H1 (cell line): ENCODE data around the gene KCND3. TPM values are rescaled to one million over a fixed set of nuclear protein-coding genes. Genes with fewer than 3 reads are reported as not detected.

Source experiments
- CTCF ChIA-PET: fragments of 300-600 bp; sonication (Branson Sonifier 250); formaldehyde crosslinking; loops from one replicate; lab custom pipeline; 2021; ENCODE audit not compliant: partially characterized antibody; lab: Charles Lee
- POLR2A ChIA-PET: fragments of 300-600 bp; sonication (Branson Sonifier 250); formaldehyde crosslinking; loops from one replicate; lab custom pipeline; 2021; ENCODE audit warnings: inconsistent platforms; ENCODE audit not compliant: partially characterized antibody; lab: Charles Lee
- DNase-seq, 2 experiments: peaks; one replicate each; pipeline versions ENCODE4 v3.0.0 to v3.0.0-alpha.2; 2010 to 2022; ENCODE audit warnings: low spot score in 2 of 2, low read depth in 1 of 2, mixed read lengths in 1 of 2
- FAIRE-seq: peaks from 2 replicates; lab custom pipeline; 2011; peaks lifted over from hg19 to GRCh38; lab: Jason Lieb, UNC
- H2AFZ ChIP-seq: 2 replicates; pipeline ENCODE4 v1.8.1; 2012; ENCODE audit warnings: low read length, inconsistent platforms
- H2AK5ac ChIP-seq: 2 replicates; pipeline ENCODE4 v1.6.1; 2013; ENCODE audit warnings: low read depth, low read length
- H2BK120ac ChIP-seq: replicated peaks from 2 replicates; pipeline ENCODE3; 2013; ENCODE audit warnings: low read depth, low read length, inconsistent platforms
- H2BK12ac ChIP-seq: 2 replicates; pipeline ENCODE4 v1.6.1; 2013; ENCODE audit warnings: low read depth, low read length
- H2BK15ac ChIP-seq: 2 replicates; pipeline ENCODE4 v1.6.1; 2013; ENCODE audit warnings: low read length
- H2BK20ac ChIP-seq: 2 replicates; pipeline ENCODE4 v1.6.1; 2013; ENCODE audit warnings: low read length
- H2BK5ac ChIP-seq: 2 replicates; pipeline ENCODE4 v1.6.1; 2013; ENCODE audit warnings: low read depth, low read length
- H3K14ac ChIP-seq: 2 replicates; pipeline ENCODE4 v1.6.1; 2013; ENCODE audit warnings: inconsistent platforms; ENCODE audit not compliant: insufficient read length
- H3K18ac ChIP-seq: 2 replicates; pipeline ENCODE4 v1.6.1; 2013; ENCODE audit warnings: low read length; ENCODE audit errors: extremely low read depth
- H3K23ac ChIP-seq: 2 replicates; pipeline ENCODE4 v1.6.1; 2013; ENCODE audit warnings: inconsistent platforms; ENCODE audit not compliant: insufficient read length
- H3K23me2 ChIP-seq: 2 replicates; pipeline ENCODE4 v1.6.1; 2013; ENCODE audit warnings: low read depth, low read length
- H3K27ac ChIP-seq: 2 replicates; pipeline ENCODE4 v1.6.1; 2011; ENCODE audit warnings: low read depth, low read length, inconsistent platforms
- H3K27me3 ChIP-seq, 4 experiments: replicated peaks in 1 of 4; 1 replicate in 1 of 4; 2 replicates in 3 of 4; pipeline versions ENCODE4 v1.6.1 to v1.8.1; 2011 to 2013; ENCODE audit warnings: low read length in 3 of 4, mild to moderate bottlenecking in 3 of 4, inconsistent platforms in 2 of 4, mixed read lengths in 2 of 4, moderate library complexity in 1 of 4; ENCODE audit not compliant: control insufficient read depth in 3 of 4, insufficient read depth in 3 of 4; ENCODE audit errors: extremely low read depth in 1 of 4
- H3K36me3 ChIP-seq, 4 experiments: 2 replicates each; pipeline versions ENCODE4 v1.6.1 to v1.8.1; 2011 to 2013; ENCODE audit warnings: mild to moderate bottlenecking in 4 of 4, low read length in 3 of 4, moderate library complexity in 2 of 4, control low read depth in 1 of 4, inconsistent platforms in 1 of 4; ENCODE audit not compliant: insufficient read depth in 4 of 4, control insufficient read depth in 2 of 4
- H3K4ac ChIP-seq: replicated peaks from 2 replicates; pipeline ENCODE3; 2013; ENCODE audit warnings: low read length, low read depth, mixed read lengths, inconsistent platforms; ENCODE audit not compliant: insufficient read length
- H3K4me1 ChIP-seq, 4 experiments: replicated peaks in 1 of 4; 1 replicate in 1 of 4; 2 replicates in 3 of 4; pipeline versions ENCODE4 v1.6.1 to v1.8.1; 2011 to 2013; ENCODE audit warnings: low read length in 3 of 4, inconsistent platforms in 2 of 4, mixed read lengths in 1 of 4; ENCODE audit not compliant: insufficient read depth in 4 of 4, control insufficient read depth in 3 of 4
- H3K4me2 ChIP-seq, 2 experiments: 2 replicates each; pipeline versions ENCODE4 v1.6.1 to v1.8.1; 2011 to 2013; ENCODE audit warnings: low read depth in 2 of 2, low read length in 2 of 2, control low read depth in 1 of 2, inconsistent platforms in 1 of 2, mild to moderate bottlenecking in 1 of 2; ENCODE audit not compliant: insufficient read depth in 1 of 2
- H3K4me3 ChIP-seq, 4 experiments: fragments of 200-600, 300-600 bp in 1 of 4; sonication (generic), shearing (Covaris generic), sonication (Bioruptor Twin) in 1 of 4; 2 replicates each; pipeline versions ENCODE4 v1.5.1 to v1.8.1; 2011 to 2016; ENCODE audit warnings: low read length in 4 of 4, low read depth in 3 of 4, control low read depth in 2 of 4, inconsistent platforms in 2 of 4, mild to moderate bottlenecking in 2 of 4, mixed read lengths in 1 of 4, moderate library complexity in 1 of 4; ENCODE audit not compliant: insufficient read depth in 2 of 4; ENCODE audit errors: extremely low read depth in 1 of 4
- H3K56ac ChIP-seq: replicated peaks from 2 replicates; pipeline ENCODE3; 2013; ENCODE audit warnings: low read depth, mild to moderate bottlenecking, mixed read lengths, low read length, inconsistent platforms; ENCODE audit not compliant: insufficient read length
- H3K79me1 ChIP-seq: 2 replicates; pipeline ENCODE4 v1.6.1; 2013; ENCODE audit warnings: low read depth, low read length, control low read depth
- H3K79me2 ChIP-seq, 2 experiments: 2 replicates each; pipeline versions ENCODE4 v1.6.1 to v1.8.1; 2012 to 2013; ENCODE audit warnings: low read length in 2 of 2, mild to moderate bottlenecking in 2 of 2, inconsistent platforms in 1 of 2; ENCODE audit not compliant: insufficient read depth in 2 of 2, control insufficient read depth in 1 of 2
- H3K9ac ChIP-seq, 4 experiments: replicated peaks in 1 of 4; 1 replicate in 1 of 4; 2 replicates in 3 of 4; pipeline versions ENCODE4 v1.6.1 to v1.8.1; 2011 to 2013; ENCODE audit warnings: low read depth in 3 of 4, low read length in 3 of 4, control low read depth in 2 of 4, mild to moderate bottlenecking in 2 of 4, moderate library complexity in 2 of 4, inconsistent platforms in 1 of 4; ENCODE audit errors: extremely low read depth in 1 of 4
- H3K9me3 ChIP-seq, 2 experiments: 2 replicates each; pipeline versions ENCODE4 v1.6.1 to v1.8.1; 2012 to 2013; ENCODE audit warnings: mild to moderate bottlenecking in 2 of 2, moderate library complexity in 2 of 2, control low read depth in 1 of 2, inconsistent platforms in 1 of 2, low read depth in 1 of 2, low read length in 1 of 2, mixed read lengths in 1 of 2; ENCODE audit not compliant: insufficient read depth in 2 of 2
- H4K20me1 ChIP-seq, 2 experiments: replicated peaks in 1 of 2; 2 replicates each; pipeline versions ENCODE3 to v1.8.1; 2011 to 2013; ENCODE audit warnings: inconsistent platforms in 2 of 2, low read length in 2 of 2, mild to moderate bottlenecking in 1 of 2; ENCODE audit not compliant: insufficient read depth in 2 of 2, control insufficient read depth in 1 of 2
- H4K5ac ChIP-seq: 2 replicates; pipeline ENCODE4 v1.6.1; 2013; ENCODE audit warnings: low read length, low read depth, mixed read lengths, inconsistent platforms; ENCODE audit not compliant: insufficient read length
- H4K8ac ChIP-seq: 2 replicates; pipeline ENCODE4 v1.8.0; 2013; ENCODE audit warnings: mild to moderate bottlenecking, moderate library complexity, low read length, inconsistent platforms; ENCODE audit not compliant: insufficient read depth; ENCODE audit errors: extremely low read depth
- H4K91ac ChIP-seq: replicated peaks from 2 replicates; pipeline ENCODE3; 2013; ENCODE audit warnings: low read length, mixed read lengths, inconsistent platforms; ENCODE audit not compliant: insufficient read length
- ATF2 ChIP-seq: IDR thresholded peaks from 2 replicates; pipeline ENCODE4 v1.6.1; 2012; ENCODE audit warnings: low read length, inconsistent platforms
- BACH1 ChIP-seq: IDR thresholded peaks from 2 replicates; pipeline ENCODE4 v1.6.1; 2012; ENCODE audit warnings: low read length, improper control_type of control experiment
- CBX8 ChIP-seq: fragments of 300-800, 300-1000 bp; sonication (generic); IDR thresholded peaks from 2 replicates; pipeline ENCODE4 v1.7.1; 2016; ENCODE audit warnings: low read depth, low read length, borderline replicate concordance
- CTBP2 ChIP-seq: IDR thresholded peaks from 2 replicates; pipeline ENCODE4 v1.7.0; 2011; ENCODE audit warnings: borderline replicate concordance, mild to moderate bottlenecking, moderate library complexity, mixed read lengths, low read length; ENCODE audit not compliant: insufficient read depth, insufficient read length
- HDAC6 ChIP-seq: IDR thresholded peaks from one replicate; pipeline ENCODE4 v1.7.1; 2012; ENCODE audit warnings: low read depth, mild to moderate bottlenecking, inconsistent platforms, low read length, moderate library complexity
- JUN ChIP-seq: IDR thresholded peaks from 2 replicates; pipeline ENCODE4 v1.6.1; 2011; ENCODE audit warnings: low read depth, mild to moderate bottlenecking, improper control_type of control experiment, low read length
- KDM4A ChIP-seq: IDR thresholded peaks from one replicate; pipeline ENCODE4 v1.7.1; 2012; ENCODE audit warnings: low read depth, mild to moderate bottlenecking, moderate library complexity, low read length, inconsistent platforms; ENCODE audit not compliant: severe bottlenecking
- MAX ChIP-seq: IDR thresholded peaks from 2 replicates; pipeline ENCODE4 v1.6.1; 2012; ENCODE audit warnings: inconsistent platforms
- PHF8 ChIP-seq: fragments of 200-600 bp; sonication (generic); conservative IDR thresholded peaks from 2 replicates; pipeline ENCODE4 v1.7.1; 2012; ENCODE audit warnings: low read depth, mild to moderate bottlenecking, inconsistent platforms, low read length, moderate library complexity
- POLR2A ChIP-seq, 2 experiments: IDR thresholded peaks; 1 replicate in 1 of 2; 2 replicates in 1 of 2; pipeline ENCODE4 v1.6.1; 2011; ENCODE audit warnings: low read depth in 2 of 2, low read length in 2 of 2, mild to moderate bottlenecking in 2 of 2; ENCODE audit errors: control extremely low read depth in 1 of 2
- POU5F1 ChIP-seq: IDR thresholded peaks from 2 replicates; pipeline ENCODE4 v1.6.1; 2011; ENCODE audit warnings: low read depth, mild to moderate bottlenecking, low read length, moderate library complexity
- SUZ12 ChIP-seq: fragments of 200-600 bp; sonication (generic); IDR thresholded peaks from 2 replicates; pipeline ENCODE4 v1.6.1; 2012; ENCODE audit warnings: mild to moderate bottlenecking, inconsistent platforms, low read length, moderate library complexity, mixed read lengths
- TCF12 ChIP-seq: IDR thresholded peaks from 2 replicates; pipeline ENCODE4 v1.6.1; 2011; ENCODE audit warnings: low read depth, mild to moderate bottlenecking, low read length
- WGBS, 2 experiments: shearing (Covaris generic) in 1 of 2; methylation state at CpG; one replicate each; pipeline versions ENCODE4 v1.1.6 to v1.1.7; 2013 to 2015; ENCODE audit warnings: low lambda C conversion rate in 2 of 2, mixed read lengths in 2 of 2, inconsistent platforms in 1 of 2, low coverage in 1 of 2, missing lambda C conversion rate in 1 of 2; ENCODE audit not compliant: insufficient replicate concordance in 2 of 2, insufficient coverage in 1 of 2, insufficient read length in 1 of 2; ENCODE audit errors: extremely low coverage in 1 of 2, missing lambda C conversion rate in 1 of 2; 5-methylcytosine and 5-hydroxymethylcytosine counted together
- polyA plus RNA-seq, 7 experiments: library from polyadenylated mRNA; depleted of rRNA in 3 of 7; stranded (reverse) in 5 of 7; unstranded in 2 of 7; fragments of >200 nt in 5 of 7; fragments of 200-250 nt in 2 of 7; gene quantifications; 1 replicate in 5 of 7; 2 replicates in 1 of 7; 4 replicates in 1 of 7; pipeline versions ENCODE4 v1.2.1 to v1.2.3, GENCODE V29; 2011 to 2013; ENCODE audit warnings: missing spikeins in 2 of 7, mixed read lengths in 2 of 7
- total RNA-seq: library from RNA; stranded (reverse); fragmentation: NEBNext Ultra II Directional; extraction: Animal tissue kit (Norgen Biotek cat#: 25700); gene quantifications from 2 replicates; pipeline ENCODE4 v1.2.1, GENCODE V29; 2021

Gene KCND3
- total and polyA plus RNA-seq, 2 of the 8 experiments (the other 6 are each of a cell fraction or from before 2014, with no cell fraction given), result 0.14 to 0.48 TPM

- Histone ChIP-seq H2BK5ac (no peak overlapping the region), H3K56ac (no peak overlapping the region), H3K18ac (no peak overlapping the region), H2BK15ac (no peak overlapping the region), H3K4me3 (no peak overlapping the region), H4K5ac (no peak overlapping the region), H3K9me3 (no peaks in the 10 kb centered on the region), H3K4me2 (no peak overlapping the region), H2BK12ac (no peak overlapping the region), H3K79me1 (no peaks in the 10 kb centered on the region), H3K23ac (no peak overlapping the region), H3K23me2 (no peaks in the 10 kb centered on the region; the same call in 1 of the 2 replicates), H2AK5ac (no peak overlapping the region), H4K8ac (no peak overlapping the region), H2BK120ac (no peak overlapping the region), H3K14ac (no peak overlapping the region), H3K27me3 (no peaks in the 10 kb centered on the region), H4K20me1 (no peaks in the 10 kb centered on the region), H4K91ac (no peak overlapping the region), H3K79me2 (no peaks in the 10 kb centered on the region), H3K27ac (no peak overlapping the region), H3K4ac (no peak overlapping the region), H2BK20ac (no peak overlapping the region), H2AFZ (no peak overlapping the region), H3K9ac (no peak overlapping the region), H3K36me3 (no peaks in the 10 kb centered on the region), H3K4me1 (peaks cover 0 to 6% (median 0%) of the 10 kb centered on the region in 4 experiments; a peak in 1 of 7 replicates)
- 91% methylated on average over 1 of the region's 1 CpG; no CpG with 5 or more reads in 1 of the 2 experiments for WGBS, 2 experiments
- ChIA-PET POLR2A (no interaction called here), CTCF (interaction anchor here (0.7 kb wide), 1 partner anchor 28 kb away, joined by 3 read pairs; no protein-coding TSS in a partner anchor)
- FAIRE-seq (no peak), DNase-seq (no peak)
- TF ChIP-seq ATF2 (no peak), PHF8 (no peak), TCF12 (no peak), BACH1 (no peak), POLR2A (IDR thresholded peaks at IDR 0.05; ENCODE audit: control extremely low read depth in 1 of 2, low read depth in 2 of 2, low read length in 2 of 2) (no peak), HDAC6 (no peak), MAX (no peak), CTBP2 (no peak), POU5F1 (no peak), KDM4A (no peak), CBX8 (no peak), JUN (no peak), SUZ12 (no peak)
Observed at GRCh38 chr1:112034277-112034676, 44.8 kb upstream of the KCND3 start.
